Astrocyte (in vitro differentiated cells and primary cell): ENCODE measurements around the gene DNAJB4. TPM values are rescaled to one million over a fixed set of nuclear protein-coding genes. Genes with fewer than 3 reads are reported as not detected.

ENCODE experiments used
- DNase-seq: peaks from one replicate; pipeline ENCODE4 v3.0.0-alpha.2; 2010; ENCODE audit warnings: low read depth
- FAIRE-seq: peaks from 2 replicates; lab custom pipeline; 2011; peaks lifted over from hg19 to GRCh38; lab: Jason Lieb, UNC
- H2AFZ ChIP-seq: 2 replicates; pipeline ENCODE4 v1.6.0; 2012; ENCODE audit warnings: low read depth, low read length, inconsistent platforms
- H3K27ac ChIP-seq: 2 replicates; pipeline ENCODE4 v1.5.1; 2011; ENCODE audit warnings: low read depth, low read length, inconsistent platforms
- H3K27me3 ChIP-seq: 2 replicates; pipeline ENCODE4 v1.6.0; 2011; ENCODE audit warnings: low read length, inconsistent platforms; ENCODE audit not compliant: insufficient read depth
- H3K36me3 ChIP-seq: 2 replicates; pipeline ENCODE4 v1.5.1; 2011; ENCODE audit warnings: low read length, inconsistent platforms; ENCODE audit not compliant: insufficient read depth
- H3K4me1 ChIP-seq: 2 replicates; pipeline ENCODE4 v1.5.1; 2011; ENCODE audit warnings: low read length, inconsistent platforms; ENCODE audit not compliant: insufficient read depth
- H3K4me2 ChIP-seq: 2 replicates; pipeline ENCODE4 v1.6.0; 2012; ENCODE audit warnings: low read length, inconsistent platforms
- H3K4me3 ChIP-seq: 2 replicates; pipeline ENCODE4 v1.5.1; 2011; ENCODE audit warnings: low read depth, mild to moderate bottlenecking, low read length, inconsistent platforms; ENCODE audit not compliant: insufficient read depth
- H3K79me2 ChIP-seq: 2 replicates; pipeline ENCODE4 v1.6.0; 2012; ENCODE audit warnings: mild to moderate bottlenecking, low read length, inconsistent platforms; ENCODE audit not compliant: insufficient read depth
- H3K9ac ChIP-seq: 2 replicates; pipeline ENCODE4 v1.6.0; 2012; ENCODE audit warnings: mild to moderate bottlenecking, low read length, inconsistent platforms
- H3K9me3 ChIP-seq: 2 replicates; pipeline ENCODE4 v1.5.1; 2012; ENCODE audit warnings: low read depth, mild to moderate bottlenecking, low read length, inconsistent platforms; ENCODE audit not compliant: insufficient read depth
- H4K20me1 ChIP-seq: 2 replicates; pipeline ENCODE4 v1.6.0; 2012; ENCODE audit warnings: low read length, inconsistent platforms; ENCODE audit not compliant: insufficient read depth
- H3K27ac Mint-ChIP-seq: one replicate; pipeline ENCODE4 v1.8.0; 2021; ENCODE audit warnings: mild to moderate bottlenecking, mixed read lengths; ENCODE audit not compliant: unreplicated experiment
- H3K27me3 Mint-ChIP-seq: one replicate; pipeline ENCODE4 v1.8.0; 2021; ENCODE audit warnings: low read depth, mixed read lengths; ENCODE audit not compliant: unreplicated experiment
- H3K36me3 Mint-ChIP-seq: one replicate; pipeline ENCODE4 v1.8.0; 2021; ENCODE audit warnings: low read depth, mixed read lengths; ENCODE audit not compliant: unreplicated experiment
- H3K4me1 Mint-ChIP-seq: one replicate; pipeline ENCODE4 v1.8.0; 2021; ENCODE audit warnings: low read depth, mixed read lengths; ENCODE audit not compliant: unreplicated experiment
- H3K4me3 Mint-ChIP-seq: one replicate; pipeline ENCODE4 v1.8.0; 2021; ENCODE audit warnings: mild to moderate bottlenecking, moderate library complexity, mixed read lengths; ENCODE audit not compliant: unreplicated experiment
- H3K9me3 Mint-ChIP-seq: one replicate; pipeline ENCODE4 v1.8.0; 2021; ENCODE audit warnings: mild to moderate bottlenecking, mixed read lengths; ENCODE audit not compliant: unreplicated experiment
- CTCF ChIP-seq: IDR thresholded peaks from 2 replicates; pipeline ENCODE4 v1.5.1; 2011; ENCODE audit warnings: low read depth, mild to moderate bottlenecking, inconsistent platforms, low read length, moderate library complexity; ENCODE audit not compliant: insufficient read depth
- EZH2 ChIP-seq: IDR thresholded peaks from 2 replicates; pipeline ENCODE4 v1.6.1; 2012; ENCODE audit warnings: mild to moderate bottlenecking, low read length, inconsistent platforms; ENCODE audit not compliant: insufficient read depth
- total RNA-seq: library from RNA; stranded (reverse); gene quantifications from 2 replicates; pipeline ENCODE4 v1.2.1, GENCODE V29; 2021

The DNAJB4 gene
- total RNA-seq, 1 donor from 2014 or later, result 58.6 TPM

GRCh38 chr1:78035121-78035520 lies 30.4 kb downstream of the DNAJB4 start:
- Histone ChIP-seq H3K79me2 (no peaks in the 10 kb centered on the region), H2AFZ (no peak overlapping the region), H3K27ac (no peak overlapping the region), H3K36me3 (no peaks in the 10 kb centered on the region), H3K4me2 (no peak overlapping the region), H3K4me3 (no peak overlapping the region), H3K9me3 (no peaks in the 10 kb centered on the region), H4K20me1 (no peaks in the 10 kb centered on the region), H3K9ac (no peak overlapping the region), H3K4me1 (no peaks in the 10 kb centered on the region), H3K27me3 (no peaks in the 10 kb centered on the region)
- Mint-ChIP-seq H3K4me1 (no peaks in the 10 kb centered on the region), H3K36me3 (no peaks in the 10 kb centered on the region), H3K27ac (no peak overlapping the region), H3K27me3 (no peaks in the 10 kb centered on the region), H3K4me3 (no peak overlapping the region), H3K9me3 (no peaks in the 10 kb centered on the region)
- no peak for DNase-seq
- TF ChIP-seq CTCF (no peak), EZH2 (no peak)
- FAIRE-seq, result no peak

GRCh38 chr1:78036450-78036849 lies 31.7 kb downstream of the DNAJB4 start:
- H3K27me3 ChIP-seq, result no peaks in the 10 kb centered on the region
- no peak overlapping the region for H3K27ac ChIP-seq
- DNase-seq (no peak), FAIRE-seq (no peak)
- no peak overlapping the region for H3K4me3 ChIP-seq
- no peaks in the 10 kb centered on the region for H3K4me1 Mint-ChIP-seq
- no peaks in the 10 kb centered on the region for H3K9me3 Mint-ChIP-seq
- no peak overlapping the region for H3K4me3 Mint-ChIP-seq
- no peak for TF ChIP-seq CTCF
- TF ChIP-seq EZH2, result no peak
- no peak overlapping the region for H3K9ac ChIP-seq
- no peak overlapping the region for H2AFZ ChIP-seq
- H3K27me3 Mint-ChIP-seq, result no peaks in the 10 kb centered on the region
- H3K9me3 ChIP-seq, result no peaks in the 10 kb centered on the region
- H3K4me1 ChIP-seq, result no peaks in the 10 kb centered on the region
- H4K20me1 ChIP-seq, result no peaks in the 10 kb centered on the region
- H3K36me3 Mint-ChIP-seq, result no peaks in the 10 kb centered on the region
- no peaks in the 10 kb centered on the region for H3K36me3 ChIP-seq
- H3K27ac Mint-ChIP-seq, result no peak overlapping the region
- no peak overlapping the region for H3K4me2 ChIP-seq
- no peaks in the 10 kb centered on the region for H3K79me2 ChIP-seq

- Mint-ChIP-seq H3K27ac (no peak overlapping the region), H3K27me3 (peaks cover 3% of the 10 kb centered on the region), H3K36me3 (no peaks in the 10 kb centered on the region), H3K4me1 (no peaks in the 10 kb centered on the region), H3K9me3 (peaks cover 2% of the 10 kb centered on the region), H3K4me3 (no peak overlapping the region)
- H4K20me1 ChIP-seq, result no peaks in the 10 kb centered on the region
- TF ChIP-seq EZH2 (no peak), CTCF (no peak)
- no peak overlapping the region for H3K9ac ChIP-seq
- no peaks in the 10 kb centered on the region for H3K79me2 ChIP-seq
- DNase-seq (no peak), FAIRE-seq (no peak)
- H3K4me2 ChIP-seq, result no peak overlapping the region
- no peaks in the 10 kb centered on the region for H3K27me3 ChIP-seq
- H3K4me3 ChIP-seq, result no peak overlapping the region
- H3K36me3 ChIP-seq, result no peaks in the 10 kb centered on the region
- H3K27ac ChIP-seq, result no peak overlapping the region
- no peak overlapping the region for H2AFZ ChIP-seq
- no peaks in the 10 kb centered on the region for H3K4me1 ChIP-seq
- H3K9me3 ChIP-seq, result no peaks in the 10 kb centered on the region
These were observed 33.3 kb downstream of the DNAJB4 start for GRCh38 chr1:78038071-78038470.
